Stomach (tissue), 9 donors: ENCODE data around the gene NEU4. TPM values are rescaled to one million over a fixed set of nuclear protein-coding genes. Genes with fewer than 3 reads are reported as not detected.

Experiments
- DNase-seq, 2 donors: peaks; one replicate each; pipeline versions ENCODE4 v3.0.0 to v3.0.0-alpha.2; 2013 to 2019
- H3K27ac ChIP-seq, 5 donors: fragments of 200-600 bp in 4 of 5; sonication (generic) in 4 of 5; one replicate each; pipeline ENCODE4 v1.5.1; 2013 to 2019; ENCODE audit warnings: mild to moderate bottlenecking in 1 of 5, moderate library complexity in 1 of 5
- H3K27me3 ChIP-seq, 3 donors: fragments of 200-600 bp; sonication (generic); one replicate each; pipeline ENCODE4 v1.5.1; 2017 to 2019; ENCODE audit warnings: mixed run types in 1 of 3
- H3K36me3 ChIP-seq, 4 donors: fragments of 200-600 bp; sonication (generic); 1 replicate in 3 of 4; 2 replicates in 1 of 4; pipeline ENCODE4 v1.5.1; 2016 to 2019
- H3K4me1 ChIP-seq, 4 donors: fragments of 200-600 bp; sonication (generic); one replicate each; pipeline ENCODE4 v1.5.1; 2016 to 2019
- H3K4me3 ChIP-seq, 4 donors: fragments of 200-600 bp; sonication (generic) in 3 of 4; one replicate each; pipeline ENCODE4 v1.5.1; 2016 to 2019; ENCODE audit warnings: mild to moderate bottlenecking in 1 of 4
- H3K9me3 ChIP-seq, 4 donors: fragments of 200-600 bp; sonication (generic); one replicate each; pipeline ENCODE4 v1.5.1; 2016 to 2019
- CTCF ChIP-seq, 7 experiments: fragments of 450-650 bp in 4 of 7; fragments of 200-600 bp in 3 of 7; sonication (generic) in 3 of 7; IDR thresholded peaks; one replicate each; pipeline ENCODE4 v1.5.1; 2016 to 2019; ENCODE audit warnings: antibody characterized with exemption in 7 of 7, control low read depth in 2 of 7, mild to moderate bottlenecking in 1 of 7
- EP300 ChIP-seq: sonication (generic); formaldehyde crosslinking; IDR thresholded peaks from one replicate; pipeline ENCODE4 v1.6.1; 2017; ENCODE audit warnings: antibody characterized with exemption
- POLR2A ChIP-seq, 4 donors: fragments of 450-650 bp; IDR thresholded peaks; one replicate each; pipeline ENCODE4 v1.6.1; 2016; ENCODE audit warnings: antibody characterized with exemption in 4 of 4, control low read depth in 2 of 4, mild to moderate bottlenecking in 1 of 4, moderate library complexity in 1 of 4
- POLR2AphosphoS5 ChIP-seq, 3 donors: sonication (generic); formaldehyde crosslinking; IDR thresholded peaks; one replicate each; pipeline ENCODE4 v1.6.1; 2016; ENCODE audit warnings: antibody characterized with exemption in 3 of 3
- WGBS, 5 donors: extraction: QIAGEN DNeasy Blood & Tissue Kit in 3 of 5; methylation state at CpG; one replicate each; pipeline versions ENCODE4 v1.1.5 to v1.1.7; 2013 to 2018; 5-methylcytosine and 5-hydroxymethylcytosine counted together
- intact Hi-C: fragments of 100-400 bp; cut with DNase I; formaldehyde crosslinking; loops from one replicate; pipeline ENCODE4 v1.15.1; 2023; ENCODE audit warnings: low total_unique reads
- polyA plus RNA-seq, 3 donors: library from polyadenylated mRNA; stranded (reverse); fragments of 200-250 nt; gene quantifications; one replicate each; pipeline ENCODE4 v1.2.3, GENCODE V29; 2013
- total RNA-seq, 5 donors: library from RNA; depleted of rRNA; stranded (reverse); fragments of >200 nt; gene quantifications; one replicate each; pipeline versions ENCODE4 v1.1.0 to v1.2.3, GENCODE V29; 2014 to 2016
- donor health status: healthy with polysubstance abuse.
- donor health status: Bipolar disorder and iron deficiency.
- donor health status: healthy.

Gene NEU4
- total and polyA plus RNA-seq, 8 donors = 0.08 to 415 TPM; not detected in 6

- DNase-seq = no peak
- 75 to 84% (median 79%) methylated on average over 13 to 18 of the region's 18 CpGs for WGBS, 5 donors
- Histone ChIP-seq H3K36me3 (no peaks in the 10 kb centered on the region), H3K27me3 (peaks cover 0 to 52% (median 3%) of the 10 kb centered on the region in 3 donors), H3K9me3 (no peaks in the 10 kb centered on the region), H3K4me1 (peaks cover 7 to 32% (median 21%) of the 10 kb centered on the region in 4 donors), H3K4me3 (peak overlapping the region in 3 of 4 donors; percentile 27 to 31 (median 30)), H3K27ac (peak overlapping the region in 1 of 5 donors; percentile 9)
- no peak for TF ChIP-seq CTCF (IDR thresholded peaks at IDR 0.05)
- TF ChIP-seq EP300 = no peak
- TF ChIP-seq POLR2A (IDR thresholded peaks at IDR 0.05) = no peak
- TF ChIP-seq POLR2AphosphoS5 (IDR thresholded peaks at IDR 0.05) = no peak
- intact Hi-C loops = no loop called here
Observed at GRCh38 chr2:241857572-241858121, 48.7 kb downstream of the NEU4 start.

DNA sequence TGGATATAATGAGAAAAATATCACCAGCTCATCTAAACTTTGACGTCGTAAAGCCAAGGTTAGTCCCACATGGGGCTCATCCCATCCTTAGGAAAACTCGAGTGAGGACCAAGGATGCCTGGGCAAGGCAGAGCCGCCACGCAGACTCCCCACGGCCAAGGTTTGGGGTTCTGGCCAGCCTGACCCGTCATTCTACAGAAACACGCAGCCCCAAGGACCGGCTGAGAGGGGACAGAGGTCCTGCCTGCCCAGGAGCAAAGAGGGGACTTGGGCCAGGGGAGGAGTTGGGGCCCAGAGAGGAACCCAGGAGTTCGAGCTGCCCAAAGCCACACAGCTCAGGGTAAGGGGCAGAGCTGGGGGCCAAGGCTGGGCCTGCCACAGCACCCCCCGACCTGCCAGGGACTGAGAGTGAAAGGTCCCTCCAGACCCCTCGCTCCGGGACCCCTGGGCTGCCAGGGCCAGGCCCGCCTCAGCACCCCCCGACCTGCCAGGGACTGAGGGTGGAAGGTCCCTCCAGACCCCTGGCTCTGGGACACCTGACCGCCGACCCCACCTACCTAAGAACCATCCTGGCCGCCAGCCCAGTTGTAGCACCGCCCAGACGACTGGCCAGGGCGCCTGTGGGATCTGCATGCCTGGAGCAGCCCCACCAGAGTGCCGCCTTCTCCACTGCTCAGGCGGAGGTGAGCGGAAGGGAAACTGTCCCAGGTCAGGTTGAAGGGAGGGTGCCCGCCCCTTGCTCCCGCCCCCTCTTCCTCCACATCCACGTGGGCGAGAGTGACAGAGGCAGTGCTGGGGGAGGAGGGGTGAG, 49.4 kb downstream of the NEU4 start, which contains the start of gene PDCD1:
TSS of gene PDCD1 (minus strand) at position 689 of the 811 bp plus-strand sequence. CDS start at position 633, 56 bp downstream.
- H3K4me1 ChIP-seq = peaks cover 7 to 37% (median 23%) of the 10 kb centered on the region in 4 donors
- peak within 1 kb of the TSS; percentile 14 to 78 (median 71) for H3K27ac ChIP-seq
- TF ChIP-seq POLR2A (IDR thresholded peaks at IDR 0.05) (no peak), POLR2AphosphoS5 (IDR thresholded peaks at IDR 0.05) (peak in 1 of 3 donors; percentile 27)
- intact Hi-C loops = no loop called here
- H3K9me3 ChIP-seq = no peaks in the 10 kb centered on the region
- 44 to 59% (median 52%) methylated on average over 20 to 28 of the region's 28 CpGs for WGBS, 5 donors
- H3K4me3 ChIP-seq = peak within 1 kb of the TSS; percentile 11 to 31 (median 28)
- no peaks in the 10 kb centered on the region for H3K36me3 ChIP-seq
- H3K27me3 ChIP-seq = peaks cover 3 to 59% (median 5%) of the 10 kb centered on the region in 3 donors
- peak; percentile 34 to 70 for DNase-seq

DNA sequence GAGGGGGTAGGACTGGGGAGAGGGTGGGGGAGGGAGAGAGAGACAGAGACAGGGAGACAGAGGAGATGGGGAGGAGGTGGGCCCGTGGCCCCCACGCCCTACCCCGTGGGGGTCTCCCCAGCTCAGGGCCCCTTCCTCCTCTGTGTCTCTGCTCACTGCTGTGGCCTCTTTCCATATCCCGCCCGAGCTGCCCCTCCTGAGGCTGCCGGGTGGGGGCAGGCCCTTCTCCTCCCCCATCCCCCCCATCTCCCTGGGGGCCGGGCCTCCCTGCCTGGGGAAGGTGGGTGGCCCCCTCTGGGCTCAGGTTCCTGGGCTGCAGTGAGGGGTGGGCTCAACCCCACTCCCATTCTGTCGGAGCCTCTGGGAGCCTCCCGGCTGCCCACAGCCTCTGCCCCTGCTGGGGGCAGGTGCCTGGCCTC, 50.0 kb downstream of the NEU4 start:
- peak overlapping the region; percentile 11 to 31 (median 28) for H3K4me3 ChIP-seq
- WGBS, 5 donors = 24 to 37% (median 26%) methylated on average over 3 to 9 of the region's 9 CpGs
- intact Hi-C loops = no loop called here
- TF ChIP-seq EP300 (no peak), POLR2AphosphoS5 (IDR thresholded peaks at IDR 0.05) (no peak), POLR2A (IDR thresholded peaks at IDR 0.05) (no peak), CTCF (IDR thresholded peaks at IDR 0.05) (no peak)
- no peak for DNase-seq
- H3K9me3 ChIP-seq = no peaks in the 10 kb centered on the region
- H3K36me3 ChIP-seq = no peaks in the 10 kb centered on the region
- H3K27ac ChIP-seq = peak overlapping the region in 4 of 5 donors; percentile 66 to 78 (median 71)
- H3K27me3 ChIP-seq = peaks cover 3 to 65% (median 11%) of the 10 kb centered on the region in 3 donors
- H3K4me1 ChIP-seq = peaks cover 7 to 40% (median 26%) of the 10 kb centered on the region in 4 donors

DNA sequence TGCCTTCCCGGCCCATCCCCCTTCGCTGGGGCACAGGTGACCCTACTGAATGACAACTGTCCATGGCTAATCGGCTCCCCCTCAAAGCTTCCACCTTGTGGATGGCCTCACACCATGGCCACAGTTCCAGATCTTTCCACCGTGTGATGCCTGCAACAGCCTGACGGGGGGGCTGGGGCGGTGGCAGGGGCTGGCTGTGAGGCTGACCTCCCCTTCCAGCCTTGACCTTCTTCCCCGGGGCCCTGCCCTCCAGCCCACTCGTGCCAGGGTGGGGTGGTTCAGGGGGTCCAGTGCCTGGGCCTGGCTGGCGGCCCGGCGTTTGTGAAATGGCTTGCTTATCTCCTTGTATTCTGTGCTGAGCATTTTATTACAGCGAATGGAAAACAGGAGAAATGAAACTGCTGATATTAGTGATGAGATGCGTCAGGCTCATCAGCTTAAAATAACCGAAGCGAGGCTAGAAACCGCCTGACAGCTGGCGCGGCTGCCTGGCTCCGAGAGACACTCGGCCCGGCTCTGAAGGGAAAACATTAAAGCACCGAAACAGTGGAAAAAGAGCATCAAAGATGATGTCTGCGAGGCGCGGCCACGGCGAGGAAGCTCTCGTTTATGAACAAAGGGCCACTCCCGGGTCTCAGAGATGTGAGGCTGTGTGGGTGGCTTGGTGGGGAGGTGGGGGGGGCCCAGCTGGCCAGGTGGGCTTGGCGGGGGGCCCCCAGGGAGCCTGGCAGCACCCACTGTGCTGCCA, 50.6 kb downstream of the NEU4 start:
- intact Hi-C loops = no loop called here
- peak in 1 of 2 donors; percentile 78 for DNase-seq
- WGBS, 5 donors = 32 to 42% (median 34%) methylated on average over 27 to 30 of the region's 30 CpGs
- peaks cover 7 to 34% (median 24%) of the 10 kb centered on the region in 4 donors for H3K4me1 ChIP-seq
- H3K4me3 ChIP-seq = peak overlapping the region in 3 of 4 donors; percentile 9 to 31 (median 27)
- TF ChIP-seq POLR2A (IDR thresholded peaks at IDR 0.05) (no peak), CTCF (IDR thresholded peaks at IDR 0.05) (no peak), POLR2AphosphoS5 (IDR thresholded peaks at IDR 0.05) (no peak), EP300 (no peak)
- no peaks in the 10 kb centered on the region for H3K36me3 ChIP-seq
- H3K9me3 ChIP-seq = no peaks in the 10 kb centered on the region
- peaks cover 3 to 71% (median 15%) of the 10 kb centered on the region in 3 donors for H3K27me3 ChIP-seq
- H3K27ac ChIP-seq = peak overlapping the region in 4 of 5 donors; percentile 66 to 78 (median 71)
